SK-N-SH (cell line): ENCODE results near the gene EYA2. TPM values are rescaled to one million over a fixed set of nuclear protein-coding genes. Genes with fewer than 3 reads are reported as not detected.
A peak's percentile ranks its signal among the peaks of the same experiment; 100 is the strongest.

Experiments used
- CTCF ChIA-PET: fragments of 300-600, 350-600 bp; formaldehyde crosslinking; extraction: SDS; loops from one replicate; lab custom pipeline; 2021; lab: Yijun Ruan, JAX
- POLR2A ChIA-PET: fragments of 350-600 bp; sonication (Branson Sonifier 250); formaldehyde crosslinking; extraction: SDS; loops from one replicate; lab custom pipeline; 2020; ENCODE audit warnings: antibody characterized with exemption, inconsistent platforms; lab: Yijun Ruan, JAX
- DNase-seq: peaks from one replicate; pipeline ENCODE4 v3.0.0; 2012
- H2AFZ ChIP-seq: fragments of 200-600 bp; sonication (generic); 2 replicates; pipeline ENCODE4 v1.8.1; 2016; ENCODE audit warnings: antibody characterized with exemption, mild to moderate bottlenecking, low read depth
- H3F3A ChIP-seq: fragments of 200-600 bp; sonication (generic); replicated peaks from 2 replicates; pipeline ENCODE3; 2016; ENCODE audit warnings: antibody characterized with exemption, mild to moderate bottlenecking; ENCODE audit not compliant: insufficient read depth
- H3K27ac ChIP-seq, 2 experiments: fragments of 200-500 bp in 1 of 2; fragments of 200-600 bp in 1 of 2; sonication (Bioruptor generic) in 1 of 2; sonication (generic), shearing (Covaris generic) in 1 of 2; 2 replicates each; pipeline versions ENCODE4 v1.5.1 to v1.6.1; 2014 to 2016; ENCODE audit warnings: low read depth in 2 of 2, inconsistent platforms in 1 of 2, low read length in 1 of 2, mild to moderate bottlenecking in 1 of 2, mixed read lengths in 1 of 2
- H3K27me3 ChIP-seq: fragments of 200-600 bp; sonication (generic), shearing (Covaris generic); 2 replicates; pipeline ENCODE4 v1.6.1; 2016; ENCODE audit warnings: mixed run types; ENCODE audit not compliant: insufficient read depth
- H3K36me3 ChIP-seq, 2 experiments: fragments of 200-500 bp in 1 of 2; fragments of 200-600 bp in 1 of 2; sonication (Bioruptor generic) in 1 of 2; sonication (generic) in 1 of 2; replicated peaks in 1 of 2; 2 replicates each; pipeline versions ENCODE3 to v1.5.1; 2014 to 2016; ENCODE audit warnings: low read length in 1 of 2, mild to moderate bottlenecking in 1 of 2; ENCODE audit not compliant: insufficient read depth in 2 of 2, control insufficient read depth in 1 of 2
- H3K4me1 ChIP-seq, 2 experiments: fragments of 200-500 bp in 1 of 2; fragments of 200-600 bp in 1 of 2; sonication (Bioruptor generic) in 1 of 2; sonication (generic), shearing (Covaris generic) in 1 of 2; 2 replicates each; pipeline versions ENCODE4 v1.5.1 to v1.6.1; 2014 to 2016; ENCODE audit warnings: low read depth in 1 of 2, low read length in 1 of 2, mixed run types in 1 of 2; ENCODE audit not compliant: insufficient read depth in 2 of 2, control insufficient read depth in 1 of 2
- H3K4me2 ChIP-seq: fragments of 200-600 bp; sonication (generic), shearing (Covaris generic); 2 replicates; pipeline ENCODE4 v1.6.1; 2017; ENCODE audit warnings: mixed run types
- H3K4me3 ChIP-seq, 2 experiments: fragments of 200-500 bp in 1 of 2; fragments of 200-600 bp in 1 of 2; sonication (Bioruptor generic) in 1 of 2; sonication (generic), shearing (Covaris generic) in 1 of 2; 2 replicates each; pipeline versions ENCODE4 v1.5.1 to v1.8.1; 2014 to 2016; ENCODE audit warnings: low read depth in 2 of 2, inconsistent platforms in 1 of 2, low read length in 1 of 2, mild to moderate bottlenecking in 1 of 2, mixed read lengths in 1 of 2, moderate library complexity in 1 of 2
- H3K79me2 ChIP-seq: fragments of 200-600 bp; sonication (generic); 2 replicates; pipeline ENCODE4 v1.8.1; 2017; ENCODE audit warnings: mild to moderate bottlenecking; ENCODE audit not compliant: insufficient read depth
- H3K9ac ChIP-seq: fragments of 200-600 bp; sonication (generic); 2 replicates; pipeline ENCODE4 v1.6.1; 2017; ENCODE audit warnings: mixed run types
- H3K9me2 ChIP-seq: fragments of 200-600 bp; sonication (generic); 2 replicates; pipeline ENCODE4 v1.6.1; 2017; ENCODE audit warnings: mixed run types
- H3K9me3 ChIP-seq: fragments of 200-600 bp; sonication (generic); 2 replicates; pipeline ENCODE4 v1.6.1; 2017; ENCODE audit warnings: mixed run types, mild to moderate bottlenecking, moderate library complexity
- H4K20me1 ChIP-seq: fragments of 200-600 bp; sonication (generic); 2 replicates; pipeline ENCODE4 v1.6.1; 2017; ENCODE audit warnings: mild to moderate bottlenecking, mixed run types; ENCODE audit not compliant: insufficient read depth
- CHD2 ChIP-seq: fragments of 150-350 bp; IDR thresholded peaks from 2 replicates; pipeline ENCODE4 v1.6.1; 2018; ENCODE audit warnings: low read length; ENCODE audit not compliant: partially characterized antibody
- ELF1 ChIP-seq: IDR thresholded peaks from 2 replicates; pipeline ENCODE4 v1.4.0; 2012
- FOSL2 ChIP-seq: IDR thresholded peaks from 2 replicates; pipeline ENCODE4 v1.4.0; 2012; ENCODE audit warnings: low read depth, mild to moderate bottlenecking, moderate library complexity, borderline replicate concordance
- FOXJ3 ChIP-seq: sonication (generic); formaldehyde crosslinking; IDR thresholded peaks from 2 replicates; pipeline ENCODE4 v1.5.1; 2020; ENCODE audit warnings: mild to moderate bottlenecking, missing genetic modification reagents
- FOXM1 ChIP-seq: IDR thresholded peaks from 2 replicates; pipeline ENCODE4 v1.4.0; 2012; ENCODE audit warnings: low read depth, mild to moderate bottlenecking
- GABPA ChIP-seq: IDR thresholded peaks from 2 replicates; pipeline ENCODE4 v1.4.0; 2012; ENCODE audit warnings: low read depth, mild to moderate bottlenecking
- GATA2 ChIP-seq: sonication (generic); formaldehyde crosslinking; IDR thresholded peaks from 2 replicates; pipeline ENCODE4 v1.5.0; 2020; ENCODE audit warnings: mild to moderate bottlenecking, missing genetic modification reagents
- JUND ChIP-seq: IDR thresholded peaks from 2 replicates; pipeline ENCODE4 v1.4.0; 2012
- MEF2A ChIP-seq: IDR thresholded peaks from 2 replicates; pipeline ENCODE4 v1.4.0; 2012; ENCODE audit warnings: low read depth, borderline replicate concordance
- MXI1 ChIP-seq: IDR thresholded peaks from 2 replicates; pipeline ENCODE4 v1.6.1; 2012; ENCODE audit warnings: mild to moderate bottlenecking, low read depth, low read length, improper control_type of control experiment
- NFIC ChIP-seq: IDR thresholded peaks from 2 replicates; pipeline ENCODE4 v1.4.0; 2012; ENCODE audit warnings: borderline replicate concordance
- NRF1 ChIP-seq: IDR thresholded peaks from 2 replicates; pipeline ENCODE4 v1.6.1; 2012; ENCODE audit warnings: low read depth, mild to moderate bottlenecking, low read length
- PBX3 ChIP-seq: IDR thresholded peaks from 2 replicates; pipeline ENCODE4; 2012
- POLR2AphosphoS5 ChIP-seq: IDR thresholded peaks from 2 replicates; pipeline ENCODE4 v1.6.1; 2012; ENCODE audit warnings: low read depth, low read length
- RAD21 ChIP-seq: IDR thresholded peaks from 2 replicates; pipeline ENCODE4 v1.6.1; 2012; ENCODE audit warnings: mild to moderate bottlenecking, low read length
- RFX5 ChIP-seq: IDR thresholded peaks from 2 replicates; pipeline ENCODE4 v1.6.1; 2012; ENCODE audit warnings: mild to moderate bottlenecking, improper control_type of control experiment, low read length
- RXRA ChIP-seq: IDR thresholded peaks from 2 replicates; pipeline ENCODE4 v1.4.0; 2012; ENCODE audit warnings: low read depth, mild to moderate bottlenecking, borderline replicate concordance
- SMC3 ChIP-seq: IDR thresholded peaks from 2 replicates; pipeline ENCODE4 v1.6.1; 2012; ENCODE audit warnings: low read depth, low read length, improper control_type of control experiment
- TAF1 ChIP-seq: IDR thresholded peaks from 2 replicates; pipeline ENCODE4 v1.6.1; 2012; ENCODE audit warnings: low read depth, mild to moderate bottlenecking, low read length, moderate library complexity, borderline replicate concordance
- TCF12 ChIP-seq: IDR thresholded peaks from 2 replicates; pipeline ENCODE4 v1.4.0; 2012
- TEAD4 ChIP-seq: IDR thresholded peaks from 2 replicates; pipeline ENCODE4 v1.4.0; 2012; ENCODE audit warnings: mild to moderate bottlenecking, borderline replicate concordance; ENCODE audit not compliant: insufficient read depth
- USF1 ChIP-seq: IDR thresholded peaks from 2 replicates; pipeline ENCODE4 v1.4.0; 2012; ENCODE audit warnings: low read depth, borderline replicate concordance
- USF2 ChIP-seq: fragments of 150-350 bp; IDR thresholded peaks from 2 replicates; pipeline ENCODE4 v1.6.1; 2017; ENCODE audit warnings: antibody characterized with exemption, low read length, low read depth, borderline replicate concordance
- YY1 ChIP-seq: IDR thresholded peaks from 2 replicates; pipeline ENCODE4 v1.4.0; 2012; ENCODE audit warnings: low read depth, mild to moderate bottlenecking
- WGBS: methylation state at CpG from one replicate; pipeline ENCODE4 v1.1.6; 2017; ENCODE audit warnings: low lambda C conversion rate; 5-methylcytosine and 5-hydroxymethylcytosine counted together
- polyA plus RNA-seq, 3 experiments: library from polyadenylated mRNA; depleted of rRNA; stranded (reverse); fragments of >200 nt; gene quantifications; 2 replicates each; pipeline ENCODE4 v1.2.3, GENCODE V29; 2012
- TF ChIP-seq, protein P1 (sequence below): fragments of 200-600 bp; sonication (generic); IDR thresholded peaks from 2 replicates; pipeline ENCODE4 v1.6.1; 2017; ENCODE audit warnings: antibody characterized with exemption, mild to moderate bottlenecking, moderate library complexity
- TF ChIP-seq, protein P2 (sequence below): IDR thresholded peaks from 2 replicates; pipeline ENCODE4 v1.4.0; 2012; ENCODE audit warnings: low read depth, borderline replicate concordance
- TF ChIP-seq, protein P3 (sequence below): fragments of 150-350 bp; IDR thresholded peaks from 2 replicates; pipeline ENCODE4 v1.6.1; 2016; ENCODE audit warnings: mild to moderate bottlenecking, low read depth, low read length

The EYA2 gene
- polyA plus RNA-seq, 1 of the 3 experiments (the other 2 are of a cell fraction) = 0.05 TPM

DNA sequence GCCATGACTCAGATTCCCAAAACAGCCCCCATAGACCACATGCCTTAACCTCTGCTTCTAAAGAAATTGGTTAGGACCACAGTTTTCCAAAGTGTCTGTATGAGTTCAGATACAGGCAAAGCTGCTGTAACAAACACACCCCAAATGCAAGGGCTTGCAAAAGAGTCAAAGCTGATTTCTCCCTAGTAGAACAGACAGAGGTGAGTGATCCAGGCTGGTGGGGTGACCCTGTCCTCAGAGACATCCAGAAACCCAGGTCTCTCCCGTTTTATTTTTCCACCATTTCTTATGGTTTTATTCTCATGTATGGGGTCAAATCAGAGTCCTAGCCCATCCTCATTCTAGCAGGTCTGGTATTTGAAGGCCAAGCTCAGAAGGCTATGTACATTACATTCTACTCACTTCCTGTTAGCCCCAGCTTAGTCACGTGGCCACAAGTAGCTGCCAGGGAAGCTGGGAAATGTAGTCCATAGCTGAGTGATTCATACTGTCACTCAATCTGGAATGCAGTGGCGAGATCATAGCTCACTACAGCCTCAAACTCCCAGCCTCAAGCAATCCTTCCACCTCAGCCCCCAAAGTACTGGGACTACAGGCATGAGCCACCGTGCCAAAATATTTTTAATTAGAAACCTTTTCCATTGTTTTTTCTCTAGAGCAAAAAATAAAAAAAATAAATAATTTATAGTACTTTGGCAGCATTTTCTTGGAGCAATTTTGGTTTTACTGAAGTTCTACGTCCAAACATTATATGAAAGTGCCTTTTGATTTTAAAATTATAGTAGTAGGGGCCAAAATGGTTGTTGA lies 286.6 kb downstream of the EYA2 start:
- Histone ChIP-seq H3K27ac (no peak overlapping the region), H3K79me2 (no peaks in the 10 kb centered on the region), H3F3A (no peaks in the 10 kb centered on the region), H3K27me3 (no peaks in the 10 kb centered on the region), H3K4me1 (peaks cover 0 to 5% of the 10 kb centered on the region in 2 experiments; a peak in 1 of 4 replicates), H3K4me3 (no peak overlapping the region), H3K9me3 (no peaks in the 10 kb centered on the region), H3K4me2 (no peak overlapping the region), H3K9me2 (no peaks in the 10 kb centered on the region), H3K9ac (no peak overlapping the region), H2AFZ (peak overlapping the region; percentile 72; the same call in 1 of the 2 replicates), H3K36me3 (no peaks in the 10 kb centered on the region), H4K20me1 (no peaks in the 10 kb centered on the region)
- WGBS = 51% methylated on average over 5 of the region's 5 CpGs
- ChIA-PET CTCF (interaction anchor here (1.2 to 1.6 kb wide), 3 partner anchors 15 to 203 kb away, joined by 3 to 5 read pairs (median 5); no protein-coding TSS in a partner anchor), POLR2A (no interaction called here)
- DNase-seq = peak; percentile 45
- TF ChIP-seq, protein P1, sequence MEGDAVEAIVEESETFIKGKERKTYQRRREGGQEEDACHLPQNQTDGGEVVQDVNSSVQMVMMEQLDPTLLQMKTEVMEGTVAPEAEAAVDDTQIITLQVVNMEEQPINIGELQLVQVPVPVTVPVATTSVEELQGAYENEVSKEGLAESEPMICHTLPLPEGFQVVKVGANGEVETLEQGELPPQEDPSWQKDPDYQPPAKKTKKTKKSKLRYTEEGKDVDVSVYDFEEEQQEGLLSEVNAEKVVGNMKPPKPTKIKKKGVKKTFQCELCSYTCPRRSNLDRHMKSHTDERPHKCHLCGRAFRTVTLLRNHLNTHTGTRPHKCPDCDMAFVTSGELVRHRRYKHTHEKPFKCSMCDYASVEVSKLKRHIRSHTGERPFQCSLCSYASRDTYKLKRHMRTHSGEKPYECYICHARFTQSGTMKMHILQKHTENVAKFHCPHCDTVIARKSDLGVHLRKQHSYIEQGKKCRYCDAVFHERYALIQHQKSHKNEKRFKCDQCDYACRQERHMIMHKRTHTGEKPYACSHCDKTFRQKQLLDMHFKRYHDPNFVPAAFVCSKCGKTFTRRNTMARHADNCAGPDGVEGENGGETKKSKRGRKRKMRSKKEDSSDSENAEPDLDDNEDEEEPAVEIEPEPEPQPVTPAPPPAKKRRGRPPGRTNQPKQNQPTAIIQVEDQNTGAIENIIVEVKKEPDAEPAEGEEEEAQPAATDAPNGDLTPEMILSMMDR = no peak
- TF ChIP-seq NFIC (no peak), GABPA (peak; percentile 43; the same call in 1 of the 2 replicates), GATA2 (CRISPR knock-in tag) (no peak), CHD2 (no peak), RXRA (no peak), MEF2A (no peak), FOXJ3 (no peak), FOSL2 (peak; percentile 60; the same call in 1 of the 2 replicates), PBX3 (peak; percentile 78), NRF1 (no peak), TAF1 (no peak), TEAD4 (no peak), USF1 (peak; percentile 96), RAD21 (no peak), ELF1 (peak; percentile 94), RFX5 (no peak), TCF12 (no peak), SMC3 (no peak), JUND (peak; percentile 39), USF2 (peak; percentile 37; the same call in 1 of the 2 replicates), YY1 (no peak), MXI1 (no peak), POLR2AphosphoS5 (no peak), FOXM1 (no peak)
- TF ChIP-seq, protein P2, sequence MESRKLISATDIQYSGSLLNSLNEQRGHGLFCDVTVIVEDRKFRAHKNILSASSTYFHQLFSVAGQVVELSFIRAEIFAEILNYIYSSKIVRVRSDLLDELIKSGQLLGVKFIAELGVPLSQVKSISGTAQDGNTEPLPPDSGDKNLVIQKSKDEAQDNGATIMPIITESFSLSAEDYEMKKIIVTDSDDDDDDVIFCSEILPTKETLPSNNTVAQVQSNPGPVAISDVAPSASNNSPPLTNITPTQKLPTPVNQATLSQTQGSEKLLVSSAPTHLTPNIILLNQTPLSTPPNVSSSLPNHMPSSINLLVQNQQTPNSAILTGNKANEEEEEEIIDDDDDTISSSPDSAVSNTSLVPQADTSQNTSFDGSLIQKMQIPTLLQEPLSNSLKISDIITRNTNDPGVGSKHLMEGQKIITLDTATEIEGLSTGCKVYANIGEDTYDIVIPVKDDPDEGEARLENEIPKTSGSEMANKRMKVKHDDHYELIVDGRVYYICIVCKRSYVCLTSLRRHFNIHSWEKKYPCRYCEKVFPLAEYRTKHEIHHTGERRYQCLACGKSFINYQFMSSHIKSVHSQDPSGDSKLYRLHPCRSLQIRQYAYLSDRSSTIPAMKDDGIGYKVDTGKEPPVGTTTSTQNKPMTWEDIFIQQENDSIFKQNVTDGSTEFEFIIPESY = no peak
- TF ChIP-seq, protein P3, sequence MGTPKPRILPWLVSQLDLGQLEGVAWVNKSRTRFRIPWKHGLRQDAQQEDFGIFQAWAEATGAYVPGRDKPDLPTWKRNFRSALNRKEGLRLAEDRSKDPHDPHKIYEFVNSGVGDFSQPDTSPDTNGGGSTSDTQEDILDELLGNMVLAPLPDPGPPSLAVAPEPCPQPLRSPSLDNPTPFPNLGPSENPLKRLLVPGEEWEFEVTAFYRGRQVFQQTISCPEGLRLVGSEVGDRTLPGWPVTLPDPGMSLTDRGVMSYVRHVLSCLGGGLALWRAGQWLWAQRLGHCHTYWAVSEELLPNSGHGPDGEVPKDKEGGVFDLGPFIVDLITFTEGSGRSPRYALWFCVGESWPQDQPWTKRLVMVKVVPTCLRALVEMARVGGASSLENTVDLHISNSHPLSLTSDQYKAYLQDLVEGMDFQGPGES = no peak
